ENCODE measurements around the gene ANKRD24.
"Not testable (repeated sequence)": the region's sequence is repeated elsewhere in the genome, so short reads cannot be mapped to it uniquely, and the experiment has no call there.

The ANKRD24 gene

GRCh38 chr19:4199699-4200293, 17.3 kb downstream of the ANKRD24 start:
- DNase-seq: no peak

GRCh38 chr19:4200940-4201542, 18.6 kb downstream of the ANKRD24 start:
- no peak for DNase-seq

GRCh38 chr19:4201798-4202197, 19.3 kb downstream of the ANKRD24 start:
- DNase-seq: no peak

- no peak for DNase-seq
These were observed 24.5 kb downstream of the ANKRD24 start for GRCh38 chr19:4206818-4207484.

DNA sequence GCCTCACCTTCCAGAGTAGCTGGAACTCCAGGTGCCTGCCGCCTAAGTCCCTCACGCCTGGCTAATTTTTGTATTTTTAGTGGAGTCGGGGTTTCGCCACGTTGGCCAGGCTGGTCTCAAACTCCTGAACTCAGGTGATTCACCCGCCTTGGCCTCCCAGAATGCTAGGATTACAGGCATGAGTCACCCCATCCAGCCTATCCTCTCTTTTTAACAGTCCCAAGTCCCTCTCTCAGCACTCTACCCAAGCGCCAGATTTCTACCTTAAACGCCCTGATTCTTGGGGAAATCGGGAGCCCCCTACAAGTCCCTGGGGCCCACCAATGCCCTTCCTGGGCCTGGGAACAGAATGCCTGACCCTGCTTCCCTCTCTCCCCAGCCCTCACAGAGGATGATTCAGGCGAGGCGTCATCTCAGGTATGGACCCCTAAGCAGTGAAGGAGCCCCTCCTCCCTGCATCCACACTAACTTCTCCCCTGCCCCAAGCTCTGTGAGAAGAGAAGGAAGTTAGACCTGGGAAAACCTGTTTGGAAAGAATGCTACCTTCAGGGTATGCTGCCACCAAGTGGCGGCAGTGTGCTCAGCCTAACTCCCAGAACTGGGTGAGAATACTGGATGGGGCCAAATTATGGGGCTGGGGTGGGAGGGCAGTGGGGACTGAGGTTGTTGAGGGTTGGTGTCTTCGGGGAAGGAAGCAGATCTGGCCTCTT, 26.1 kb downstream of the ANKRD24 start:
- no peak for DNase-seq

DNA sequence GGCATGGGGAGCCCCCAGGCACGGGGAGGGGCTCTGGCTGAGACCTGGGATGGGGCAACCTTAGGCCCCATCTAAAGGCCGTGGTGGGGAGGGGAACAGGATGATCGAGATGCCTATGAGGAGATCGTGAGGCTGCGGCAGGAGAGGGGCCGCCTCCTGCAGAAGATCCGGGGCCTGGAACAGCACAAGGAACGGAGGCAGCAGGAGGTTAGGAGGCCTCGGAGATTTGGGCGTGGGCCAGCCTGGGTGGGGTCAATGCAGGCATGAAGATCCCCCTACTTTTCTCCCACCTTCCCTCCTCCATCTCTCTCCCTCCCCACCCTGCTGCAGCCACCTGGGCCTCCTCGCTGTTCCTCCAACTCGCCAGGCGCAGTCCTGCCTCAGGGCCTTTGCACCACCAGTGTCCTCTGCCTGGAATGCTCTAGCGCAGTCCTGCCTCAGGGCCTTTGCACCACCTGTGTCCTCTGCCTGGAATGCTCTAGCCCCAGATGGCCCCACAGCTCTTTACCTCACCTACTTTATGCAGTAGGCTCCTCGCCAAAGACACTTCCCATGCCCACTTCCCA, 27.8 kb downstream of the ANKRD24 start:
- DNase-seq: no peak

- DNase-seq: no peak
These were observed 30.6 kb downstream of the ANKRD24 start for GRCh38 chr19:4213116-4213515.

DNA sequence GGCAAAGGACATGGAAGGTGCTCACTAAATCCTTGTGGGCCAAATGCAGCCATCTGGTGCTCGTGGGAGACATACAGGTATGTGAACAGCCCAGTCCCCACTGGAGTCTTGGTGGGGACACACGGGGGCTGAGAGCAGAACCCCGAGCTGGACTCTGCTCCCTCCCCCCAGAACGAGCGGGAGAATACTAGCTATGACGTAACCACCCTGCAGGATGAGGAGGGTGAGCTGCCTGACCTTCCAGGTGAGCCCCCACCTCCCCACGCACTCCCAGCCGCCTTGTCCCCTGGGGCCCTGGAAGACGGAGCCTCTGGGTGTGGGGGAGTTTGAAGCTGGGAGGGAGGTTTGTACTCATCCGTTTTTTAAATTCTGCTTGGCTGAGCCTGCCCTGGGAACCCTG, 33.3 kb downstream of the ANKRD24 start:
- no peak for DNase-seq

- DNase-seq: no peak
These were observed 34.4 kb downstream of the ANKRD24 start for GRCh38 chr19:4216846-4217245.

- no peak for DNase-seq
These were observed 35.2 kb downstream of the ANKRD24 start for GRCh38 chr19:4217429-4218264.

GRCh38 chr19:4218523-4218922, 36.0 kb downstream of the ANKRD24 start:
- DNase-seq: not testable (repeated sequence)

- DNase-seq: no peak
These were observed 37.7 kb downstream of the ANKRD24 start for GRCh38 chr19:4220188-4220587.

DNA sequence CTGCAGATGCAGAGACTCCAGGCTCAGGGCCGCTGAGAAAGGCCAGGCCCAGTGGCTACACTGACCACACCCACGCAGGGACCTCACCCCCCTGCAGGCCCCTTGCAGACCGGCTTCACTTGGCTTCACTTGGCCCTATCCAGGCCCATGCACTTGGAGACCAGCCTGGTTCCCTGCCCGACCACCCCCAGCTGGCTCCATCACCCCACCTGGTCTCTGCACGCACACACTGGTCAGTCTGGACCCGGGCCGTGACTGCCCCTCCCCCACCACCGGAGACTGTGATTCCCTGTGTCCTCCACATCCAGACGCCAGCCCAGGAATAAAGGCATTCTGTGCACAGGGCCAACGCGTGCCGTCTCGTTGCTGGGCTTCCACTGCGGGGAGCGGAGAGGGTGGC, 42.0 kb downstream of the ANKRD24 start:
- no peak for DNase-seq

GRCh38 chr19:4225885-4226284, 43.4 kb downstream of the ANKRD24 start:
- DNase-seq: no peak

GRCh38 chr19:4227771-4228170, 45.3 kb downstream of the ANKRD24 start:
- DNase-seq: no peak

- DNase-seq: no peak
These were observed 46.3 kb downstream of the ANKRD24 start for GRCh38 chr19:4228765-4229178.

GRCh38 chr19:4229179-4229931, 46.9 kb downstream of the ANKRD24 start, which contains the start of gene EBI3:
TSS of gene EBI3 (plus strand) at chr19:4229523. CDS start at chr19:4229551, 28 bp downstream.
- DNase-seq: no peak

DNA sequence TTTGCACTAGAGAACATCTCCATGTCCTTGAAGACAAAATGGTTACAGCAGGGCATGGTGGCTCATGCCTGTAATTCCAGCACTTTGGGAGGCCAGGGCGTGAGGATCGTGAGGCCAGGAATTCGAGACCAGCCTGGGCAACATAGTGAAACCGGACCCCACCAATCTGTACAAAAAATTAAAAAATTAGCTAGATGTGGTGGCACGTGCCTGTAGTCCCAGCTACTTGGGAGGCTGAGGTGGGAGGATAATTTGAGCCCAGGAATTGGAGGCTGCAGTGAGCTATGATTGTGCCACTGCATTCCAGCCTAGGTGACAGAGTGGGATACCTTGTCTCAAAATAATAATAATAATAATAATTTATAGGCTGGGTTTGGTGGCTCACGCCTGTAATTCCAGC, 47.7 kb downstream of the ANKRD24 start:
- not testable (repeated sequence) for DNase-seq

- not testable (repeated sequence) for DNase-seq
These were observed 49.0 kb downstream of the ANKRD24 start for GRCh38 chr19:4231521-4231920.

GRCh38 chr19:4232139-4232538, 49.6 kb downstream of the ANKRD24 start:
- DNase-seq: not testable (repeated sequence)

DNA sequence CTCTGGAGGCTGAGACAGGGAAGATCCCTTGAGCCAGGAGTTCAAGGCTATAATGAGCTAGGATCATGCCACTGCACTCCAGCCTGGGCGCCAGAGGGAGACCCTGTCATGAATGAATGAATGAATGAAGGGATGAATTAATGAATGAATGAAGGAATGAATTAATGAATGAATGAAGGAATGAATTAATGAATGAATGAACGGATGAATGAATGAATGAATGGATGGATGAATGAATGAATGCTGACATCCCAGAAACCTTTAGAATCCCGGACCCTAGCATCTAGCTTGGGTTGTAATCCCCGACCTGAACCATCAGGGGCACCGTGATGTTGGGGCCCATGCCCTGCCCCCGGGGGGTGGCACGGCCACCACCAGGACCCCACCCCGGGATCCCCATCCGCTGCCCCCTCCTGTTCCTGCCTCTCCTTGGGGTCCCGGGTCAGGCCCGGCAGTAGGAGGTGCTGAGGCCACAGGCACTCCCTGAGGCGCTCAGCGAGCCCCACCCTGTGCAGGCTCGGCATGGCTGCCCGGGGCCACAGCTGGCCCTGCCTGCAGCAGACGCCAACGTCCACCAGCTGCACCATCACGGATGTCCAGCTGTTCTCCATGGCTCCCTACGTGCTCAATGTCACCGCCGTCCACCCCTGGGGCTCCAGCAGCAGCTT, 50.3 kb downstream of the ANKRD24 start:
- no peak for DNase-seq

Data from KG1 (cell line).